Activated naive CD8-positive, alpha-beta T cell (primary cell): ENCODE results near the gene SPSB3.

Experiments used
- H3K27ac Mint-ChIP-seq: one replicate; pipeline ENCODE4 v1.8.0; 2021; ENCODE audit warnings: mixed read lengths
- H3K27me3 Mint-ChIP-seq: one replicate; pipeline ENCODE4 v1.8.0; 2021; ENCODE audit warnings: mixed read lengths
- H3K36me3 Mint-ChIP-seq: one replicate; pipeline ENCODE4 v1.8.0; 2021; ENCODE audit warnings: mixed read lengths
- H3K4me1 Mint-ChIP-seq: one replicate; pipeline ENCODE4 v1.8.0; 2021; ENCODE audit warnings: low read depth, mixed read lengths
- H3K4me3 Mint-ChIP-seq: one replicate; pipeline ENCODE4 v1.8.0; 2021; ENCODE audit warnings: mild to moderate bottlenecking, mixed read lengths
- H3K9me3 Mint-ChIP-seq: one replicate; pipeline ENCODE4 v1.8.0; 2021; ENCODE audit warnings: low read depth, mixed read lengths

SPSB3 gene

DNA sequence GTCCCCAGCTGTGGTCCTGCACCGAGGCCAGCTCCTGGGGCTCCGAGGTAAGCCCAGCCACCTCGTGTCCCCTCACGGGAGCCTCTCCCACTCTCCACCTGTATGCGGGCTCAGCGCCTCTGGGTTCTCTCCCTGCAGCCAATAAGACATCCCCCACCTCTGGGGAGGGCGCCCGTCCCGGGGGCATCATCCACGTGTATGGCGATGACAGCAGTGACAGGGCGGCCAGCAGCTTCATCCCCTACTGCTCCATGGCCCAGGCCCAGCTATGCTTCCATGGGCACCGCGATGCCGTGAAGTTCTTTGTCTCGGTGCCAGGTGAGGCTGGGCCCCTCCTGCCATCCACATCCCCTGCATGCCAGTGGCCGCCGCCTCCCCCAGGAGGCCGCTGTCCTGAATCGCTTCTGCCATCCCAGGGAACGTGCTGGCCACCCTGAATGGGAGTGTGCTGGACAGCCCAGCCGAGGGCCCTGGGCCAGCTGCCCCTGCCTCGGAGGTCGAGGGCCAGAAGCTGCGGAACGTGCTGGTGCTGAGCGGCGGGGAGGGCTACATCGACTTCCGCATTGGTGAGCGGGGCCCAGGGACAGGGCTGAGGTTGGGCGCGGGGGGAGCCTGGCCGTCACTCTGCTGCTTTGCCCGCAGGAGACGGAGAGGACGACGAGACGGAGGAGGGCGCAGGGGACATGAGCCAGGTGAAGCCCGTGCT, 14.2 kb downstream of the SPSB3 start:
- Mint-ChIP-seq H3K4me1 (peaks cover 6% of the 10 kb centered on the region), H3K27me3 (no peaks in the 10 kb centered on the region), H3K4me3 (no peak overlapping the region), H3K27ac (no peak overlapping the region), H3K9me3 (no peaks in the 10 kb centered on the region), H3K36me3 (peaks cover 3% of the 10 kb centered on the region)

DNA sequence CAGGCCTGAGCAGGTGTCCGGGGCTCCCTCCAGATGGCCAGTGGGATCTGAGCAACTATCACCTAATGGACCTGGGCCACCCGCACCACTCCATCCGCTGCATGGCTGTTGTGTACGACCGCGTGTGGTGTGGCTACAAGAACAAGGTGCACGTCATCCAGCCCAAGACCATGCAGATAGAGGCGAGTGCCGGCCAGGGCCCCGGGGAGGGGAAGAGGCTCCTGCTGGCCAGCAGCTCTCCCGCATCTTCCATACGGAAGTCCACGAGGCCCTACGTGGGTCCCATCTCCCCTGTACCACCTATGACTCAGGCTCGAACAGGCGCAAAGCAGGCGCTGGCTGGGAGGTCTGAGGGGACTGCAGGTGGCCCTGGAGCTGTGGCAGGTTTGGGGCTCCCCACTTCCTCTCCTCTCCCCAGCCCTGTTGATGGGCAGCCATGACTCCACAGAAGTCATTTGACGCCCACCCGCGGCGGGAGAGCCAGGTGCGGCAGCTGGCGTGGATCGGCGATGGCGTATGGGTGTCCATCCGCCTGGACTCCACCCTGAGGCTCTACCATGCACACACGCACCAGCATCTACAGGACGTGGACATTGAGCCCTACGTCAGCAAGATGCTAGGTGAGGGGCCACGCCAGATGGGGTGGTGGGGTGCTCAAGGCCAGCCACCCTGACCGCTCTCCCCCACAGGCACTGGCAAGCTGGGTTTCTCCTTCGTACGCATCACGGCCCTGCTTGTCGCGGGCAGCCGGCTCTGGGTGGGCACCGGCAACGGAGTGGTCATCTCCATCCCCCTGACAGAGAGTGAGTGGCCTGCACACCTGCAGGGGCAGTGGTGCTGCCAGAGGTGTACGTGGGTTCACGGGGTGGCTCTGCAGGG, 15.0 kb downstream of the SPSB3 start:
- peaks cover 3% of the 10 kb centered on the region for H3K36me3 Mint-ChIP-seq
- no peak overlapping the region for H3K27ac Mint-ChIP-seq
- H3K4me1 Mint-ChIP-seq, result peaks cover 6% of the 10 kb centered on the region
- H3K27me3 Mint-ChIP-seq, result no peaks in the 10 kb centered on the region
- no peaks in the 10 kb centered on the region for H3K9me3 Mint-ChIP-seq
- no peak overlapping the region for H3K4me3 Mint-ChIP-seq

DNA sequence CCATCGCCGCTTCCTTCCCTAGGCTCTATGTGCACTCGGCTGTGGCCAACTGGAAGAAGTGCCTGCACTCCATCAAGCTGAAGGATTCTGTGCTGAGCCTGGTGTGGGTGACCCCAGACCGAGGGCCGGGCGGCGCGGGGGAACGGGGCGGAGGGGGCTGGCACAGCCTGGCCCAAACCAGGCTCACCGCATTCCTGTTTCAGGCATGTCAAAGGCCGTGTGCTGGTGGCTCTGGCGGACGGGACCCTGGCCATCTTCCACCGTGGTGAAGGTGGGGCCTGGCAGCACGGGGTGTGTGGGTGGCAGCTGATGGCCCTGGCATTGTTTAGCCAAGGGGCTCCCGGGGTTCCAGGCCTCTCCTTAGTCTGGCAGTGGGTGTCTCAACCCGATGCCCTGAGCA, 15.7 kb downstream of the SPSB3 start:
- Mint-ChIP-seq H3K27me3 (no peaks in the 10 kb centered on the region), H3K4me1 (peaks cover 3% of the 10 kb centered on the region), H3K9me3 (no peaks in the 10 kb centered on the region), H3K27ac (no peak overlapping the region), H3K36me3 (no peaks in the 10 kb centered on the region), H3K4me3 (no peak overlapping the region)

DNA sequence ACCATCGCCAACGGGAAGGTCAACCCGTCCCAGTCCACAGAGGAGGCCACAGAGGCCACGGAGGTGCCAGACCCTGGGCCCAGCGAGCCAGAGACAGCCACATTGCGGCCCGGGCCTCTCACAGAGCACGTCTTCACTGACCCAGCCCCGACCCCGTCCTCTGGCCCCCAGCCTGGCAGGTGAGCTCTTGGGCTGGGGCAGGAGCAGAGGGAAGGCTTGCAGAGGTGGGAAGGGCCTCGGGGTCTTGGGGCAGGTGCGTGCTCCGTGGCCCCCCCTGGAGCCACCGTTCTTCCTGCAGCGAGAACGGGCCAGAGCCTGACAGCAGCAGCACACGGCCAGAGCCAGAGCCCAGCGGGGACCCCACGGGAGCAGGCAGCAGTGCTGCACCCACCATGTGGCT, 16.1 kb downstream of the SPSB3 start:
- Mint-ChIP-seq H3K36me3 (no peaks in the 10 kb centered on the region), H3K9me3 (no peaks in the 10 kb centered on the region), H3K27me3 (no peaks in the 10 kb centered on the region), H3K4me1 (peaks cover 3% of the 10 kb centered on the region), H3K27ac (no peak overlapping the region), H3K4me3 (no peak overlapping the region)

DNA sequence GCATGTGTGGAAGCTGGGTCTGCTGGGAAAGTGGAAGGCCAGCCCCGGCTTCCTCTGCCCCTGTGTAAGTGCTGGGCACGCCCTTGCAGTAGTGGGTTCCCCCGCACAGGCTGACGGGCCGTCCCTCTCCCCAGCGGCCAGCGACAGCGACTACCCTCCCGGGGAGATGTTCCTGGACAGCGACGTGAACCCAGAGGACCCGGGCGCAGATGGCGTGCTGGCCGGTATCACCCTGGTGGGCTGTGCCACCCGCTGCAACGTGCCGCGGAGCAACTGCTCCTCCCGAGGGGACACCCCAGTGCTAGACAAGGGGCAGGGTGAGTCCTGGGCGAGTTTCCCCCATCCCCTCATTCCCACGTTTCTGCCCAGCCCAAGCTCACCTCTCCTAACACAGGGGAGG, 16.5 kb downstream of the SPSB3 start:
- Mint-ChIP-seq H3K4me3 (no peak overlapping the region), H3K27ac (no peak overlapping the region), H3K9me3 (no peaks in the 10 kb centered on the region), H3K4me1 (peaks cover 3% of the 10 kb centered on the region), H3K36me3 (no peaks in the 10 kb centered on the region), H3K27me3 (no peaks in the 10 kb centered on the region)

DNA sequence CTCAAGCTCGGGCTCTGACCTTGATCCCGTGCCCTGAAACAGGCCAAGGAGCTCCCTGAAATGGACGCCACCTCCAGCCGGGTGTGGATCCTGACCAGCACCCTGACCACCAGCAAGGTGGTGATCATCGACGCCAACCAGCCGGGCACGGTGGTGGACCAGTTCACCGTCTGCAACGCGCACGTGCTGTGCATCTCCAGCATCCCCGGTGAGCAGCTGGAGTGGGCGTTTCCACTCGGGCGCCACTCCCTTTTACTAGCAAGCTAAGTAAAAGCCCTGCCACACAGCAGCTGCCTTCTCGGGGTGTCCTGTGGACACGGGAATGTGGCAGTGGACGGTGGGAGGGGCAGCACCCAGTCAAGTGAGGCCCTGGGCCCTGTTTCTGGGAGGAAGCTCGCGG, 17.4 kb downstream of the SPSB3 start:
- no peak overlapping the region for H3K4me3 Mint-ChIP-seq
- H3K36me3 Mint-ChIP-seq, result no peaks in the 10 kb centered on the region
- no peak overlapping the region for H3K27ac Mint-ChIP-seq
- H3K4me1 Mint-ChIP-seq, result no peaks in the 10 kb centered on the region
- H3K27me3 Mint-ChIP-seq, result no peaks in the 10 kb centered on the region
- no peaks in the 10 kb centered on the region for H3K9me3 Mint-ChIP-seq

DNA sequence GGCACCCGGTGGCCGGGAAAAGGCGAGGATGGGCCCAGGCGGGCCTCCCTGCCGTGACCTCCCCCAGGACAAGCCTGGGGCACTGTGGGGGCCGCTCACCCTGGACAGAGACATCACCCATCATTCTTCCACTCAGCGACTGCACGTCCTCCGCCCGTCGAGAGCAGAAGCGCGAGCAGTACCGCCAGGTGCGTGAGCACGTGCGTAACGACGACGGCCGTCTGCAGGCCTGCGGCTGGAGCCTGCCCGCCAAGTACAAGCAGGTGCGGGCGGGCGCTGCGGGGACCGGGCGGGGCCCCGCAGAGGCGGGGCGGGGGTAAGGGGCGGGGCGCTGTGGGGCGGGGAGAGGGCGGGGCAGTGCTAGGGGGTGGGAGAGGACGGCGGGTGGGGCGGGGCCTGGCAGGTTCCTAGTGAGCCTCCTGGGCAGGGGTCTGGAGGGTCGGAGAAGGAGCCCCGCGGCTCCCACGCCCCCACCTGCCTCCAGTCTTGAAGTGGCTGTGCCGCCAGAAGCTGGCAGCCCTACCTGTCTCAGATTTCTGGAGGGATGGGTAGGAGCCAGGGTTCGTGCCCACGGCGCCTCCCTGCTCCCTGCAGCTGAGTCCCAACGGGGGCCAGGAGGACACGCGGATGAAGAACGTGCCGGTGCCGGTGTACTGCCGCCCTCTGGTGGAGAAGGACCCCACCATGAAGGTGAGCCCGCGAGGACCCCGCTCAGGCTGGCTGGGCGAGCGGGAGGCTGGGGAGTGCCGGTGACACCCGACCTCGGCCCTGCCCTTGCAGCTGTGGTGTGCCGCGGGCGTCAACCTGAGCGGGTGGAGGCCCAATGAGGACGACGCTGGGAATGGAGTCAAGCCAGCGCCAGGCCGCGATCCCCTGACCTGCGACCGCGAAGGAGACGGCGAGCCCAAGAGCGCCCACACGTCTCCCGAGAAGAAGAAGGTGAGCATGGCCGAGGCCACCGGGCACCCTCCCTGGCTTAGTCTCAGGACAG, 18.6 kb downstream of the SPSB3 start:
- Mint-ChIP-seq H3K36me3 (no peaks in the 10 kb centered on the region), H3K4me3 (no peak overlapping the region), H3K27ac (no peak overlapping the region), H3K9me3 (no peaks in the 10 kb centered on the region), H3K27me3 (no peaks in the 10 kb centered on the region), H3K4me1 (no peaks in the 10 kb centered on the region)

DNA sequence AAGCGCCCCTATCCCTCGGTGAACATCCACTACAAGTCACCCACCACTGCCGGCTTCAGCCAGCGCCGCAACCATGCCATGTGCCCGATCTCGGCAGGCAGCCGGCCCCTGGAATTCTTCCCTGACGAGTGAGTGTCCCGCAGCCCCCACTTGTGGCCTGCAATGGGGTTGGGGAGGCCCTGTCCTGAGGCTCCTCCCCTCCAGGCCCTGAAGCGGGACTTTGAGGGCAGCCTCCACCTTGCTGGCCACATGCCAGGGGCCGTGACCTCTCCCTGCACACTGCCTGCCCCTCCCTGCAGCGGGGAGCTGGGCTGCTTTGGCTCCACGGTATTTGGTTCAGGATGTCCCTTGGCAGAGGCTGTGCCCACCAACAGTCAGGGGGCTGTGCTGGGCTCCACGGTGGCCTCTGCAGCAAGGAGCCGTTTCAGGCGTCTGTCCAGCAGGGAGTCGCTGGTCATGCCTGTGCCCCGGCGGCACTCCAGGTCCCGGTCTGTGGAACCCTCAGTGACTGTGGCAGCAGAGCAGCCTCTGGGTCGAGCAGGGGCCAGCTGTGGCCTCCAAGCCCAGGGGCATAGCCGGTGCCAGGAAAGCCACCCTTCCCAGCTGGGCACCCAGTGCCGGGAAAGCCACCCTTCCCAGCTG, 19.4 kb downstream of the SPSB3 start:
- Mint-ChIP-seq H3K4me3 (no peak overlapping the region), H3K27me3 (no peaks in the 10 kb centered on the region), H3K27ac (no peak overlapping the region), H3K36me3 (no peaks in the 10 kb centered on the region), H3K9me3 (no peaks in the 10 kb centered on the region), H3K4me1 (no peaks in the 10 kb centered on the region)

DNA sequence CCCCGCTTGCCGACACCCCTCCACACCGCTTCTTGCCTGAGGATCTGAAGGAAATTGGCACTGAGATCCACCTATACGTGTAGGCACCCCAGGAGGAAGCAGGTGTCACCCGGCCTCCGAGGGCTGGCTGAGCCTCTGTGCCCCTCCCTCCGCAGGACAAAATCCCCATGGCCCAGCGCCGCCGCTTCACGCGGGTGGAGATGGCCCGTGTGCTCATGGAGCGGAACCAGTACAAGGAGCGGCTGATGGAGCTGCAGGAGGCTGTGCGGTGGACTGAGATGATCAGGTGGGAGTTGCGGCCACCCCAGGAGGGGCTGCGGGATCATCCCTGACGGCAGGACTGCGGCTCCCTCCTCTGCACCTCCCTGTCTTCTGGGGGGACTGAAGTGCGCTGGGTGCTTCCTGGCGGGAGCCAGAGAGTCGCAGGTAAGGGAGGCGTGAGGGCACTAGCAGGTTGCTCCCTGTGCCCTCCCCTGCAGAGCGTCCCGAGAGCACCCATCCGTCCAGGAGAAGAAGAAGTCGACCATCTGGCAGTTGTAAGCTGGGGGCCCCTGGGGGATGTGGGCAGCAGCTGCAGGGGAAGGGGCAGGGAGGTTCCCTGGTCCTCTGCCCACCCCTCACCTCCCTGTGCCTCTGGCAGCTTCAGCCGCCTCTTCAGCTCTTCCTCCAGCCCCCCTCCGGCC, 20.0 kb downstream of the SPSB3 start:
- Mint-ChIP-seq H3K9me3 (no peaks in the 10 kb centered on the region), H3K36me3 (no peaks in the 10 kb centered on the region), H3K4me3 (no peak overlapping the region), H3K27ac (no peak overlapping the region), H3K27me3 (no peaks in the 10 kb centered on the region), H3K4me1 (no peaks in the 10 kb centered on the region)

DNA sequence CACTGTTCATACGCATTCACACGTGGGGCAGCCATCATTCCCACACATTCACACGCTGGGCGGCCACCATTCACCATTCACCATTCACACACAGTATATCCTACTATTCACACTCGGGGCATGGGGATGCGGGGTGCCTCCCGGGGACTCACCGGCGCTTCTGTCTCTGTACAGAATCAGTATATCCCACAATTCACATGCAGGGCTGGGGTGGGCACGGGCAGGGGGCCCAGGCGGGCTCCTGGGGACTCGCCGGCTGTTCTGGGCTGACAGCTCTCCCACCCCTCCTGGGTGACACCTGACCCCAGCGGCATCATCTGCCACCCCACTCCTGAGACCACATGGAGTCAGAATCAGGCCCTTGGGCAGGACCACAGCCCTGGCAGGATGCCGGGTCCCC, 20.6 kb downstream of the SPSB3 start:
- Mint-ChIP-seq H3K27me3 (no peaks in the 10 kb centered on the region), H3K4me1 (peaks cover 2% of the 10 kb centered on the region), H3K36me3 (no peaks in the 10 kb centered on the region), H3K9me3 (no peaks in the 10 kb centered on the region), H3K4me3 (no peak overlapping the region), H3K27ac (no peak overlapping the region)

DNA sequence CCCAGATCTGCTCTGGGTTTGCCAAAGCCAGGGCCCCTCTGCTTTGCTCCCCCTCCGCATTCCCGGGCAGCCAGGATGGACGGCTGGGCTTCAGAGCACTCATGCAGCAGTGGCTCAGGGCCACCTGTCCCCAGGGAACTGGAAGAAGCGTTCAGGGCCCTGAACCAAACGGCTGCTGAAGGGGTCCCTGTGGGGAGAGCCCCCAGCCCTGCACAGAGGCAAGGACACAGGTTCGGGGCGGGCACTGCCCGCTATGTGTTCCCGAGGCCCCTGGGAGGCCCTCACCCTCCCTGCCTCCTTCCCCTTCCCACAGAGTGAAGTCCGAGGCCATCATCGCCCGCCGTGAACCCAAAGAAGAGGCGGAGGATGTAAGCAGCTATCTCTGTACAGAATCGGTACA, 21.5 kb downstream of the SPSB3 start:
- Mint-ChIP-seq H3K27ac (no peak overlapping the region), H3K4me3 (no peak overlapping the region), H3K4me1 (peaks cover 5% of the 10 kb centered on the region), H3K27me3 (no peaks in the 10 kb centered on the region), H3K36me3 (no peaks in the 10 kb centered on the region), H3K9me3 (no peaks in the 10 kb centered on the region)

DNA sequence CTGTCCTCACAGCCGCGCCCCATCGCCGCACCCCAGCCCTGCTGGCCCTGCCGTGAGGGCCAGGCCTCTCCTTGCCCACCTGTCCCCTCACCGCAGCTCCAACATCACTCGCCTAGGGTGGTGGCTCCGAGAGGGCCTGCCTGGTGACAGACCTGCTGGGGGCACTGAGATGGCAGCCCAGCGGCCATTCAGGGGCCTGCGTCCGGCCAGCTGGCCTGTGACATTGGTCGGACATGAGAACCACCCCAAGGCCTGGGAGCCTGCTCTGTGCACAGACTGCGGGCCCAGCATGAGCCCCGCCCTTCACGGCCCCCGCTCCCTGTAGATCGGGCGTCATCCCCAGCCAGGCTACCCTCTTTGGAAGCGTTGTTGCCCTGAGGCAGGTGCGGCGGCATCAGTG, 22.9 kb downstream of the SPSB3 start:
- Mint-ChIP-seq H3K9me3 (no peaks in the 10 kb centered on the region), H3K4me3 (no peak overlapping the region), H3K4me1 (peaks cover 5% of the 10 kb centered on the region), H3K27me3 (no peaks in the 10 kb centered on the region), H3K27ac (no peak overlapping the region), H3K36me3 (no peaks in the 10 kb centered on the region)

DNA sequence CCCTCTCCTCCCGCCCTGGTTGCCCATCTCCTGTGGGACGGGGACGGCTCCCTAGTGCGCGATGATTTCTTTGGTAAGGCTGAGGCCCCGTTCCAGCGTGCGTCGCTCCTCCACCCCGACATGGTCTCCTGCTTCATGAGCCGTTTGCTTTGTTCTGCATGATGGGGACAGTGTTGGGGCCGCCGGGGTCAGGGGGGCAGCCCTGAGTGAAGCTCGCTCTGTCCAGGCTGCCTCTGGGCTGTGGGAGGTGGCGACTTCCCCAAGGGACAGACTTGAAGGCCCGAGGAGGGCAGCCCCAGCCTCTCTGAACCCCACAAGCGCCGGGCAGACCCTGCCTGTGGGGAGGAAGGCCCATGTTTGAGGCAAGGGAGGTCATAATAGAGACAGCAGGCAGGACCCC, 23.4 kb downstream of the SPSB3 start:
- Mint-ChIP-seq H3K9me3 (no peaks in the 10 kb centered on the region), H3K27me3 (no peaks in the 10 kb centered on the region), H3K4me3 (no peak overlapping the region), H3K4me1 (peaks cover 5% of the 10 kb centered on the region), H3K36me3 (no peaks in the 10 kb centered on the region), H3K27ac (no peak overlapping the region)
